HEK293 (cell line): ENCODE results near the gene ANKRD6.

Experiments used
- CTCF ChIA-PET: fragments of 350-600 bp; formaldehyde crosslinking; extraction: SDS; loops from one replicate; lab custom pipeline; 2021; ENCODE audit warnings: antibody characterized with exemption; lab: Yijun Ruan, JAX
- POLR2A ChIA-PET: fragments of 300-600 bp; formaldehyde crosslinking; extraction: SDS; loops from one replicate; lab custom pipeline; 2020; ENCODE audit warnings: antibody characterized with exemption, inconsistent platforms; lab: Yijun Ruan, JAX
- H3K27ac ChIP-seq: fragments of 200-500 bp; sonication (Bioruptor generic); 2 replicates; pipeline ENCODE4 v1.5.1; 2014; ENCODE audit warnings: low read depth, low read length, control low read depth, inconsistent platforms; ENCODE audit errors: extremely low read depth
- H3K36me3 ChIP-seq, 2 experiments: fragments of 200-500 bp in 1 of 2; sonication (Bioruptor generic) in 1 of 2; 1 replicate in 1 of 2; 2 replicates in 1 of 2; pipeline ENCODE4 v1.5.1; 2014 to 2017; ENCODE audit warnings: inconsistent platforms in 2 of 2, low read length in 2 of 2; ENCODE audit not compliant: control insufficient read depth in 2 of 2, insufficient read depth in 1 of 2
- H3K4me1 ChIP-seq: fragments of 200-500 bp; sonication (Bioruptor generic); 2 replicates; pipeline ENCODE4 v1.5.1; 2014; ENCODE audit warnings: mild to moderate bottlenecking, low read length, inconsistent platforms; ENCODE audit not compliant: control insufficient read depth, insufficient read depth
- H3K4me3 ChIP-seq: 2 replicates; pipeline ENCODE4 v1.5.1; 2011; ENCODE audit warnings: low read depth, mild to moderate bottlenecking, control low read depth, low read length, moderate library complexity
- H3K9me3 ChIP-seq: fragments of 200-500 bp; sonication (Bioruptor generic); 2 replicates; pipeline ENCODE4 v1.5.1; 2014; ENCODE audit warnings: low read depth, low read length, inconsistent platforms; ENCODE audit not compliant: control insufficient read depth, insufficient read depth
- REPIN1 ChIP-seq: fragments of 450-650 bp; formaldehyde crosslinking; IDR thresholded peaks from 2 replicates; pipeline ENCODE4 v1.5.1; 2017; ENCODE audit warnings: missing biosample characterization, missing genetic modification characterization, low read depth
- SP7 ChIP-seq: fragments of 450-650 bp; formaldehyde crosslinking; IDR thresholded peaks from 2 replicates; pipeline ENCODE4 v1.5.1; 2016; ENCODE audit warnings: missing biosample characterization, missing genetic modification characterization
- ZEB2 ChIP-seq: fragments of 450-650 bp; formaldehyde crosslinking; IDR thresholded peaks from 2 replicates; pipeline ENCODE4 v1.5.1; 2016; ENCODE audit warnings: missing biosample characterization, missing genetic modification characterization
- ZNF132 ChIP-seq: fragments of 450-650 bp; formaldehyde crosslinking; IDR thresholded peaks from 2 replicates; pipeline ENCODE4 v1.5.1; 2017; ENCODE audit warnings: missing biosample characterization, missing genetic modification characterization, borderline replicate concordance
- ZNF146 ChIP-seq: fragments of 450-650 bp; formaldehyde crosslinking; IDR thresholded peaks from 2 replicates; pipeline ENCODE4 v1.5.1; 2016; ENCODE audit warnings: missing biosample characterization, missing genetic modification characterization
- ZNF169 ChIP-seq: fragments of 450-650 bp; formaldehyde crosslinking; IDR thresholded peaks from 2 replicates; pipeline ENCODE4 v1.5.1; 2016; ENCODE audit warnings: missing biosample characterization, missing genetic modification characterization
- ZNF391 ChIP-seq: fragments of 450-650 bp; formaldehyde crosslinking; IDR thresholded peaks from 2 replicates; pipeline ENCODE4 v1.5.1; 2016; ENCODE audit warnings: low read depth, missing biosample characterization, missing genetic modification characterization, borderline replicate concordance
- ZNF624 ChIP-seq: fragments of 450-650 bp; formaldehyde crosslinking; IDR thresholded peaks from 2 replicates; pipeline ENCODE4 v1.5.1; 2017; ENCODE audit warnings: missing biosample characterization, missing genetic modification characterization
- ZNF629 ChIP-seq: fragments of 450-650 bp; formaldehyde crosslinking; IDR thresholded peaks from 2 replicates; pipeline ENCODE4 v1.5.1; 2017; ENCODE audit warnings: missing biosample characterization, missing genetic modification characterization
- ZNF658 ChIP-seq: fragments of 450-650 bp; formaldehyde crosslinking; IDR thresholded peaks from 2 replicates; pipeline ENCODE4; 2016; ENCODE audit warnings: missing biosample characterization, missing genetic modification characterization
- ZNF660 ChIP-seq: fragments of 450-650 bp; IDR thresholded peaks from 2 replicates; pipeline ENCODE4 v1.5.1; 2018; ENCODE audit warnings: missing biosample characterization, mild to moderate bottlenecking, missing genetic modification characterization
- ZSCAN23 ChIP-seq: fragments of 450-650 bp; formaldehyde crosslinking; IDR thresholded peaks from 2 replicates; pipeline ENCODE4 v1.5.1; 2016; ENCODE audit warnings: missing biosample characterization, missing genetic modification characterization
- TF ChIP-seq, protein P1 (sequence below): fragments of 450-650 bp; formaldehyde crosslinking; IDR thresholded peaks from 2 replicates; pipeline ENCODE4 v1.5.1; 2017; ENCODE audit warnings: missing biosample characterization, missing genetic modification characterization
- TF ChIP-seq, protein P2 (sequence below): fragments of 450-650 bp; formaldehyde crosslinking; IDR thresholded peaks from 2 replicates; pipeline ENCODE4 v1.5.1; 2016; ENCODE audit warnings: missing biosample characterization, missing genetic modification characterization
- TF ChIP-seq, protein P3 (sequence below): fragments of 450-650 bp; formaldehyde crosslinking; IDR thresholded peaks from 2 replicates; pipeline ENCODE4 v1.5.1; 2017; ENCODE audit warnings: missing biosample characterization, missing genetic modification characterization
- TF ChIP-seq, protein P4 (sequence below): fragments of 450-650 bp; formaldehyde crosslinking; IDR thresholded peaks from 2 replicates; pipeline ENCODE4 v1.5.1; 2017; ENCODE audit warnings: missing biosample characterization, missing genetic modification characterization
- TF ChIP-seq, protein P5 (sequence below): fragments of 450-650 bp; formaldehyde crosslinking; IDR thresholded peaks from 2 replicates; pipeline ENCODE4 v1.5.1; 2016; ENCODE audit warnings: missing biosample characterization, missing genetic modification characterization

Gene ANKRD6

DNA sequence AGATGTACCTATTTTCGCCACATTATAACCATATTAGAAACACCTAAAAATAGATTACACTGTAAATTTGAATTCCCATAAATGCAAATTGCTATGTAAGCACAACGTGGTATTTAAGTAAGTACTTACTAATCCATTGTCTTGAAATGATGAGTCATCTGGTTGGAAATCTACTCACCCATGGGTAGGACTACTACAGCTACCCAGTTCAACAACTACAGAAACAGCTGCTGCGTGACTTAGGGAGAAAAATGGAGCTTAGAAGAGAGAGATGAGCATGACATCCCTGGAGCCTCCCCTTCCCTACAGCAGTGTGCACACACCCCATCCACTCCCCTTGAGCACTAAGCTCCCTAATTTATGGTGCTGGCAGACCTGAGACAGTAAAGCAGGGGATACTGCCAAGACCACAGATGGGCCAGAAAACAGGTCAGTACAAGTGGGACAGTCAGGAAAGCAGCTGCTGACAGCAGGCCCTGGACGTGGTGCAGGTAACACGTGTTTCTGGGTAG lies 47.7 kb upstream of the ANKRD6 start:
- Histone ChIP-seq H3K4me3 (no peak overlapping the region), H3K4me1 (no peaks in the 10 kb centered on the region; the same call in 1 of the 2 replicates), H3K36me3 (peaks cover 0 to 21% of the 10 kb centered on the region in 2 experiments; a peak in 2 of 3 replicates), H3K27ac (no peak overlapping the region), H3K9me3 (no peaks in the 10 kb centered on the region)
- POLR2A ChIA-PET, result no interaction called here
- TF ChIP-seq ZNF629, result 0 out of 2 replicates have a peak, but pooled peaks have one; percentile 14
- peak; percentile 71 for TF ChIP-seq SP7 (tag by site-specific recombination)
- no peak for TF ChIP-seq ZNF132 (tag by site-specific recombination)
- TF ChIP-seq ZNF624 (tag by site-specific recombination), result no peak
- CTCF ChIA-PET, result interaction anchor here (1.1 to 3.6 kb wide), 3 partner anchors 9 to 17 kb away, joined by 4 to 19 read pairs (median 6); no protein-coding TSS in a partner anchor

DNA sequence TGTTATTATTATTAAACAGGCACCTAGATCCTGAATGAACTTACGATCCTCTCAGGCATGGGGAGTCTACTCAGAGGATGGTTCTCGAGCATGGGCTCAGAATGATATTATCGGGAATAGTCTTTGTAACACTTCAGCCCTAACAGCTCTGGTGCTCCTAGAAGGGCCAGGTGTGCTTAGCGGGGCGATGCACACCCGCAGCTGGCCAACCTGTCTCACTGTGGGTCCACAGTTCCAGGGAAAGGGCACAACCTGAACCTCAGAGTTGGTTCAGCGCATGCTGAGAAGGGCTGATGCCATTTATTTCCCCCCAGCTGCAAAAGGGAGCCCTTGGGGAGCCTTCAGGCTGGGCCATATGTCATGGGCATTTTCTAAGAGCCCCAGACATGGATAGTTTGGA lies 47.1 kb upstream of the ANKRD6 start:
- TF ChIP-seq ZNF658 (tag by site-specific recombination) (no peak), ZEB2 (tag by site-specific recombination) (no peak), ZNF169 (tag by site-specific recombination) (no peak), ZNF146 (tag by site-specific recombination) (no peak), ZNF660 (tag by site-specific recombination) (no peak), REPIN1 (tag by site-specific recombination) (no peak), ZSCAN23 (tag by site-specific recombination) (no peak), ZNF391 (tag by site-specific recombination) (no peak)
- TF ChIP-seq, protein P1, sequence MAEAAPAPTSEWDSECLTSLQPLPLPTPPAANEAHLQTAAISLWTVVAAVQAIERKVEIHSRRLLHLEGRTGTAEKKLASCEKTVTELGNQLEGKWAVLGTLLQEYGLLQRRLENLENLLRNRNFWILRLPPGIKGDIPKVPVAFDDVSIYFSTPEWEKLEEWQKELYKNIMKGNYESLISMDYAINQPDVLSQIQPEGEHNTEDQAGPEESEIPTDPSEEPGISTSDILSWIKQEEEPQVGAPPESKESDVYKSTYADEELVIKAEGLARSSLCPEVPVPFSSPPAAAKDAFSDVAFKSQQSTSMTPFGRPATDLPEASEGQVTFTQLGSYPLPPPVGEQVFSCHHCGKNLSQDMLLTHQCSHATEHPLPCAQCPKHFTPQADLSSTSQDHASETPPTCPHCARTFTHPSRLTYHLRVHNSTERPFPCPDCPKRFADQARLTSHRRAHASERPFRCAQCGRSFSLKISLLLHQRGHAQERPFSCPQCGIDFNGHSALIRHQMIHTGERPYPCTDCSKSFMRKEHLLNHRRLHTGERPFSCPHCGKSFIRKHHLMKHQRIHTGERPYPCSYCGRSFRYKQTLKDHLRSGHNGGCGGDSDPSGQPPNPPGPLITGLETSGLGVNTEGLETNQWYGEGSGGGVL (tag by site-specific recombination), result no peak
- TF ChIP-seq, protein P2, sequence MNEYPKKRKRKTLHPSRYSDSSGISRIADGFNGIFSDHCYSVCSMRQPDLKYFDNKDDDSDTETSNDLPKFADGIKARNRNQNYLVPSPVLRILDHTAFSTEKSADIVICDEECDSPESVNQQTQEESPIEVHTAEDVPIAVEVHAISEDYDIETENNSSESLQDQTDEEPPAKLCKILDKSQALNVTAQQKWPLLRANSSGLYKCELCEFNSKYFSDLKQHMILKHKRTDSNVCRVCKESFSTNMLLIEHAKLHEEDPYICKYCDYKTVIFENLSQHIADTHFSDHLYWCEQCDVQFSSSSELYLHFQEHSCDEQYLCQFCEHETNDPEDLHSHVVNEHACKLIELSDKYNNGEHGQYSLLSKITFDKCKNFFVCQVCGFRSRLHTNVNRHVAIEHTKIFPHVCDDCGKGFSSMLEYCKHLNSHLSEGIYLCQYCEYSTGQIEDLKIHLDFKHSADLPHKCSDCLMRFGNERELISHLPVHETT (tag by site-specific recombination), result no peak
- TF ChIP-seq, protein P3, sequence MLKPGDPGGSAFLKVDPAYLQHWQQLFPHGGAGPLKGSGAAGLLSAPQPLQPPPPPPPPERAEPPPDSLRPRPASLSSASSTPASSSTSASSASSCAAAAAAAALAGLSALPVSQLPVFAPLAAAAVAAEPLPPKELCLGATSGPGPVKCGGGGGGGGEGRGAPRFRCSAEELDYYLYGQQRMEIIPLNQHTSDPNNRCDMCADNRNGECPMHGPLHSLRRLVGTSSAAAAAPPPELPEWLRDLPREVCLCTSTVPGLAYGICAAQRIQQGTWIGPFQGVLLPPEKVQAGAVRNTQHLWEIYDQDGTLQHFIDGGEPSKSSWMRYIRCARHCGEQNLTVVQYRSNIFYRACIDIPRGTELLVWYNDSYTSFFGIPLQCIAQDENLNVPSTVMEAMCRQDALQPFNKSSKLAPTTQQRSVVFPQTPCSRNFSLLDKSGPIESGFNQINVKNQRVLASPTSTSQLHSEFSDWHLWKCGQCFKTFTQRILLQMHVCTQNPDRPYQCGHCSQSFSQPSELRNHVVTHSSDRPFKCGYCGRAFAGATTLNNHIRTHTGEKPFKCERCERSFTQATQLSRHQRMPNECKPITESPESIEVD (tag by site-specific recombination), result no peak
- TF ChIP-seq, protein P4, sequence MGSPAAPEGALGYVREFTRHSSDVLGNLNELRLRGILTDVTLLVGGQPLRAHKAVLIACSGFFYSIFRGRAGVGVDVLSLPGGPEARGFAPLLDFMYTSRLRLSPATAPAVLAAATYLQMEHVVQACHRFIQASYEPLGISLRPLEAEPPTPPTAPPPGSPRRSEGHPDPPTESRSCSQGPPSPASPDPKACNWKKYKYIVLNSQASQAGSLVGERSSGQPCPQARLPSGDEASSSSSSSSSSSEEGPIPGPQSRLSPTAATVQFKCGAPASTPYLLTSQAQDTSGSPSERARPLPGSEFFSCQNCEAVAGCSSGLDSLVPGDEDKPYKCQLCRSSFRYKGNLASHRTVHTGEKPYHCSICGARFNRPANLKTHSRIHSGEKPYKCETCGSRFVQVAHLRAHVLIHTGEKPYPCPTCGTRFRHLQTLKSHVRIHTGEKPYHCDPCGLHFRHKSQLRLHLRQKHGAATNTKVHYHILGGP (tag by site-specific recombination), result no peak
- TF ChIP-seq, protein P5, sequence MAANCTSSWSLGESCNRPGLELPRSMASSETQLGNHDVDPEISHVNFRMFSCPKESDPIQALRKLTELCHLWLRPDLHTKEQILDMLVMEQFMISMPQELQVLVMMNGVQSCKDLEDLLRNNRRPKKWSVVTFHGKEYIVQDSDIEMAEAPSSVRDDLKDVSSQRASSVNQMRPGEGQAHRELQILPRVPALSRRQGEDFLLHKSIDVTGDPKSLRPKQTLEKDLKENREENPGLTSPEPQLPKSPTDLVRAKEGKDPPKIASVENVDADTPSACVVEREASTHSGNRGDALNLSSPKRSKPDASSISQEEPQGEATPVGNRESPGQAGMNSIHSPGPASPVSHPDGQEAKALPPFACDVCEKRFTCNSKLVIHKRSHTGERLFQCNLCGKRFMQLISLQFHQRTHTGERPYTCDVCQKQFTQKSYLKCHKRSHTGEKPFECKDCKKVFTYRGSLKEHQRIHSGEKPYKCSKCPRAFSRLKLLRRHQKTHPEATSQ, result no peak
- POLR2A ChIA-PET, result no interaction called here
- Histone ChIP-seq H3K4me1 (no peaks in the 10 kb centered on the region; the same call in 1 of the 2 replicates), H3K4me3 (no peak overlapping the region), H3K27ac (no peak overlapping the region), H3K36me3 (peaks cover 0 to 21% of the 10 kb centered on the region in 2 experiments; a peak in 2 of 3 replicates), H3K9me3 (no peaks in the 10 kb centered on the region)
- CTCF ChIA-PET, result interaction anchor here (1.1 to 3.6 kb wide), 2 partner anchors 14 to 18 kb away, joined by 6 to 19 read pairs; no protein-coding TSS in a partner anchor
